Hematopoietic multipotent progenitor cell treated with erythropoietin and hydrocortisone succinate and interleukin-3 and kit ligand, for 8 days (in vitro differentiated cells): ENCODE measurements around the gene WWOX.

ENCODE experiments used
- DNase-seq: peaks from one replicate; pipeline ENCODE4 v3.0.0-alpha.2; 2015

WWOX gene

DNA sequence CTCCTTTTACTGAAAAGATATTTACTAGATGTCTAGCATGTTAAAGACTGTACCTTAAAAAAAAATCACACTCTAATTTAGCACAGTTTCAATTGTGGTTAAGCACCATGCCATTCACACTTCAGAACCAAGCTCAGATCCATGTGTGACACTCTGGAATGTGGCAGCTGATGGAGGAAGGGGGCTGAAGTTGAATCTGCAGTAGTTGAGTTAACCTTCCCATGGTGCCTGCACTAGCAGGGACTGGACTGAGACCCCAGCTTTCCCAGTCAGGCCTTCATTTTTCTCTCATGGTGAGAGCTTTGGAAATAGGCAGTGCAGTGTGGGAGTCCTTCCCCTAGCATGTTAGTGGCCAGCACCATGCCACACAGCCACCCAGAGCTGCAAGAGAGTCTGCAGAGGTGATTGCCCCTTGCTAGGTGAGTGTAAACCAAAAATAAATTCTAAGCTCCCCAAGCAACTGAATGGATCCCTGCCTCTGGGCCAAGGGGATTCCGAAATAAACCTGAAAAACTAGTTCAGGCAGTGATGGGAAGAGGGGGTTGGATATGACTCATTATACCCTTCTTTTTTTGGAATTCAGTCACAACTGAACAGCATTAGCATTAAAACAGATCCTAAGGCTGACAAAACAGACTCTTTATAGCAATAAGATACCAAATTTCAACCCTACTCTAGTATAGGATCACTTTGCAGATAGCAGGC is 208.5 kb downstream of the WWOX start:
- DNase-seq, result no peak

DNA sequence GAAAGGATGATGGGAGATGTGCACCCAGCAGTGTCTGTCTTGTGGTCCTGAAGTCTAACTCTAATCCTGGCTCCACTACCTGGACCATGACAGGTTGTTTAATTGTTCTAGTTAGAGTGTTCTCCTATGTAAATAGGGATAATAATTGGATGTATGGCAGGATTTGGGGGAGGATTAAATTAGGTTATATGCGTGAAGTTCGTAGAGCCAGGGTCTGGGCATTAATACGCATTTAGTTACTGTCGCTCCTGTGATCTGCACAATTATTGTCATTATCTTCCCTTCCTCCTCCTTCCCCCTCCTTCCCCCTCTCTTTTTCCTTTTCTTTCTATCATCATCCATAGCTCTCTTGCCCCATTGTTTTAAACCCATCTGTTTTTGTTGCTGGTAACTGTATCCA is 210.3 kb downstream of the WWOX start:
- no peak for DNase-seq

DNA sequence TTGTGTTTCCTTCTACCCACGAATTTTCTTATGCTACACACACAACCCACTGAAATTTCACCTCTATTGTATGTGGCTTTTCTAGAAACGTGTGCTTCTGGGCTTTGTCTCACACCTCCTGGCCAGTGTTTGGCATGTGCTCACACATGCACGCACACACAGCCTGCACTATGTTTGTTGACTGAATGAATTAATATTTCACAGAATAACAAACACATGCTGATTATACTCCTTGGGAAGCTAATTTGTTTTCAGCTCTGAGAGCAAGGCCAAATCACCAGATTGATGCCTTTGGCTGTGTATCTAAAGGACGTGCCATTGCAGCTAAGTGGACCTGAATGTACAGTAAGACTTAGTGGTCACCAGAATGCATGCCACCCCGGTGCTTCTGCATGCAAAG is 210.7 kb downstream of the WWOX start:
- DNase-seq, result no peak

DNA sequence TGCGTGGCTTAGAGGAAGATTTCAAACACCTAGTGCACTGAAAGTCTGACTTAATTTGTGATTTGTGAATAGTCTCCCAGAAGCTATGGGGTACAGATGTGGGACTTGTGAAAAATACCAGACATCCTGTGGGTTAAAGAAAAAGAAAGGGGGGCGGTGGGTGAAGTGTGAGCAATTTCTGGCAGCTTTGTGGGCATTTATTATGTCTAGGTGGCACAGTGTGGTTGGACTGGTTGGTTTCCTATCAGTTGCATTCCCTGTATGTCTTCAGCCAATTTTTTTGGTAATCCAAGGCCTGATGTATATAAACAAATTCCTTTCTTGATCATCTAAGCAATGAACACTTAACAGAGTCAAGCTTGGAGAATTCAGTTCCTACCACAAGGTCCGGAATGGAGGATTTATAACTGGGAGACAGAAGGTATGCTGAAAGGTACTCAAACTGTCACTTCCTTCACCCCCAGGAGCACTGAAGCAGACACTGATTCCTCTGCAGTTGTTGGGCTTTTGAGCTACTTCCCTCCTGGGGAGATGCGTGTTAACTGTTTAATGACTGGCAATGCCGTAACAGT is 211.6 kb downstream of the WWOX start:
- DNase-seq, result no peak

DNA sequence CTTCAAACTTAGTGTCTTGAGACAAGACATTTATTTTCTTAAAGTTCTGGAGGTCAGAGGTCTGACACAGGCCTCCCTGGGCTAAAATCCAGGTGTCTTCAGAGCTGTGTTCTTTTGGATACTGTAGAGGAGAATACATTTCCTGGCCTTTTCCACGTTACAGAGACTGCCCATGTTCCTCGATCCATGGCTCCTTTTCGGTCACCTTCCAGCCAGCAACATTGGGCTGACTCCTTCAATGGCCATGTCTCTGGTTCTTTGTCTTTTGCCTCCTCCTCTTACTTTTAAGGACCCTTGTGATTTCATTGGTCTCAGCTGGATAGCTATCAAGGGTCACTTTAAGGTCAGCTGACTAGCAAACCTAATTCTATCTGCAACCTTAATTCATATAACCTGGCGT is 212.4 kb downstream of the WWOX start:
- no peak for DNase-seq

DNA sequence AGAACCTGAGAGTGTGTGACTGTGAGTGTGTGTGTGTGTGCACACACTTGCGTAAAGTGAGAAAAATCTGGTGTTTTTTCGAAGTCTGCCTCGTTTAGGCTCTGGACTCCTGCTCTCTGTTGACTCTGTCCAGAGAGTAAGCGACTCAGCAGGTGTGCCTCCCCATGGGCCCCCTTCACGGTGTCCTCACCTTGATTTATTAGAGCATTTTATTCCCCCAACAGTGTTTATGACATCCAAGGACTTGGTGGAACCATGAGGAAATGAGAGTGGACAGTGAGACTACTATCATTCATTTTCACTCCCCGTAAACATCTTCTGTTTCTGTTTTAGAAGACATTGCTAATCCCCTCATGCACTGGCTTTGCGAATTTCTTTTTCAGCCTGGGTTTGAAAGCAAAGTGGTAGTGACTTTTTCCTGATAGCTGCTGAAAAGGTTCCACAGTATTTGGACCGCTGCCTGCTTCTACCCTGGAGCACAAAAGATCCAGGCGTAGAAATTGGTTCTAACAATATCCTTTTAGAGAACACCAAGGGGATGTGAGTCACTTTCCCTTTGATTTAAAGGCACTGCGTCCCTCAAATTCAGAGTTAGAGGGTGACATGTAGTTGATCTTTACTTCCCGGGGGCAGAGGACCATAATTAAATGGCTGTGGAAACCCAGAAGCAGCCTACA is 218.2 kb downstream of the WWOX start:
- no peak for DNase-seq

DNA sequence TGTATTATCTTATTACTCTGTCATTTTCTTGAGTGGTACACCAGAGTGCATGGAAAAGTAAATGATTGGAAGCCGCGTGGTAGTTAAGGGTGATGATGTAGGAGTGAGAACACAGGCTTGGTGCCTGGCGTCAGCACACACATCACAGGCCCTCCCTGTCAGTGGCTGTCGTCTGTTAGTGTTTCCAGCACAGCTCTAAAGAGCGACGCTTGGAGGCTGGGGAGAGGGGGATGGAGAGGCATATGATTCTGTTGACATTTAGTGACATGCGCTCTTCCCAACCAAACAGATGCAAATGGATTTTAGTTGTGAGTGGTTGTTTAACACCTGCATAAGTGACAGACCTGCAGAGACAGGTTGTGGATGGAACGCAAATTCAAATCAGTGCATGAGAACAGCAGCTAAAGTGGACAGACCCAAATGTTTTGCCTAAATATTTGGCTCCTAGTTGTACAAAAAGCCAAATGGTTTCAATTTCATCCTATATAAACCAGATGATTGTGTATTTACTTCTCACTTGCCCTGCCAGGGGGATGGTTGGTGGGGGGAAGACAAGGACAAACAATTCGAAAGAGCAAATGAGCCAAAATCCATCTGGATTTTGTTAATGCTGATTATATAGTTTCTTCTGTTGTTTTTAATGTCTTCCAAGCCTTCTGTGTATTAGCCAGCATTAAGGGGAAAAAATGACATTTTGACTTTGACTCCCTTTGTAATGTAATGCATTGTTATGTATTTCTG is 222.3 kb downstream of the WWOX start:
- no peak for DNase-seq

DNA sequence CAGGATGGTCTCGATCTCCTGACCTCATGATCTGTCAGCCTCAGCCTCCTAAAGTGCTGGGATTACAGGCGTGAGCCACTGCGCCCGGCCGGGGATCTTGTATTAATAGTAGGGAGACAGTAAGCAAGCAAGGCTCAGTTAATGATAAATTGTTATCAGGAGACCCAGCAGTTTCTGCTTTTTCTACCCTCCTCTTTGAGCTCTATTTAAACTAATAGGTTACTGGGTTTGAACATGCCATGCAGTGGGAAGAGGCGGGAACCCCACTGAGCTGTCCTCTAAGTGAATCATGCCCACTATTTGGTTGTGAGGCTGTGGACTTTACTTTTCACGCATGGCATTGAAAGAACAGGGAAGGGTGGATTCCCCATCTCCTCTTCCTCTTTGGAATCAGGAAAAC is 223.9 kb downstream of the WWOX start:
- peak; percentile 9 for DNase-seq

DNA sequence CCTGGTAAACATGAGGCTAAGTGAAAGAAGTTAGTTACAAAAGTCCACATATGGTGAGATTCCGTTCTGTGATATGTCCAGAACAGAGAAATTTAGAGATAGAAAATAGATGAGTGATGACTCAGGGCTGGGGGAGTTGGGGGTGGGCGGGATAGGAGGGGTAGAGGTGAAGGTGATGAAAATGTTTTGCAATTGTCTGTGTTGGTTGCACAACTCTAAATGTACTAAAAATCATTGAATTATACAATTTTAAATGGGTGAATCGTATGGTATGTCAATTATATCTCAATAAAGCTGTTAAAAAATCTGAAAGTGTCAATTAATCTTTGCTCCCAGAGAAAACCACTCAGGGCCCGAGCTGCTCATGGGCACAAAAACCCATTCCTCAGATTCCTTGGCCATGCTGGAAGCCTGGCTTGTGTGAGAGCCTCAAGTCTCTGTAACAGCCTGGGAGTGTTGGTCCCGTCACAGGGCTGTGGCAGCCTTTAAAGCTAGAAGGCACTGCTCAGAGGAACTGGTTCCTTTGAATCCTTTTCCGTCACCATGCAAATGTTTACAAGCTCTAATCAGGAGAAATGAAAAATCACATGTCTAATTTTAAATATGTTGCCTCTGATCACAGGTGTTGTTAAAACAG is 225.3 kb downstream of the WWOX start:
- no peak for DNase-seq

DNA sequence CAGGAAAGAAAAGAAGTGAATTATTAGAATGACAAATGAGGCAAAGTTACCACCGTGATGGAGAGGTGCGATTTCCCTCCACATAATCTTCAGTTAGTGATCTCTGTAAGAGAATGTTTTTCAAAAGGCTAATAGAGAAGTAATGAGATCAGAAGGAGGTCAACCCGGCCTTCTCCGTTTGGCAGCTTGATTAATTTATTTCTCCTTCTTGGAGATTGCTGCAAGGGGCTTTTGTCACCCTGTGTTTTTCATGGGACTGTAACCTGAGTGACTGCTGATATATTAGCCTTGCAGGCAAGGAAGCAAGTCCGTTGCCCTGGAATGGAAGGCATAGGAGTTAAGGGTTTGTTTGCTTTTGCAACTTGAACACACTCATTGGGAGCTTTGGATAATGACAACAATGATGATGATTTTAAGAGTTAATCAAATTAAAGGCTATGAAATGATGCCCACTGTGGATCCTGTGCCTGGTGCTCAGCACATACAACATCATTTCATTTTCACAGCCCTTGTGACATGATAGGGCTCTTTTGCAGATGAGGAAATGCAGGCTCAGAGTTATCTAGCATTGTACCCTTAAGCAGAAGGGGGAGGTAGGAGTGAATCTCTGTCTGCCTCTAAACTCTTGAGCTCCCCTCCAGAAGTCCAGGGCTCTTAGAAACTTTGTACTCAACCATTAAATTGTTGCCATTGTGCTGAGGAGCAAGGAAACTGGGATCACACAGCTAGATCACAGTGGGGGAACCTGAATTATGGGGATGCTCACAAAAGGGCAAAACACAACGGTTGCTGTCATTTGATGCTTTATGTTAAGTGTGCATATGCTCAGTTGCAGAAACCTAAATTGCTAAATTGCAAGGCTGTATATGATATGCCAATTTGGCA is 226.3 kb downstream of the WWOX start:
- DNase-seq, result peak; percentile 0

DNA sequence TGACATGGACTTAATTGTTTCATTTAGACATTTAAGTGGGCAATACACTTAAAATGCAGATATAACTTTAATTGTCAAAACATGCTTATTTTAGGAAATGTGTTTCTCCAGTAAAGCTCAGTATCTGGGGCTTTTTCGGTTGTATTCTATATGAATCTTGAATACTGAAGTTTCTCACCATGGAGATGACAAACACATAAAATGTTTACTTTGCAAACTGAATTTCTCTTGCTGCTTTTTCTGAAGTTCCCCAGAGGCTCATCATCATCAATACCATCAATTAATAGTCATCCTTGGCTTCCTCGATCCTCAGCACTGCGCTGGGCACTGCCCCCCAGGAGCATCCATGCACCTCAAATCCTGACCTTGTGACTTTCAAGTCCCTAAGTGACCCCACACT is 227.3 kb downstream of the WWOX start:
- DNase-seq, result no peak

DNA sequence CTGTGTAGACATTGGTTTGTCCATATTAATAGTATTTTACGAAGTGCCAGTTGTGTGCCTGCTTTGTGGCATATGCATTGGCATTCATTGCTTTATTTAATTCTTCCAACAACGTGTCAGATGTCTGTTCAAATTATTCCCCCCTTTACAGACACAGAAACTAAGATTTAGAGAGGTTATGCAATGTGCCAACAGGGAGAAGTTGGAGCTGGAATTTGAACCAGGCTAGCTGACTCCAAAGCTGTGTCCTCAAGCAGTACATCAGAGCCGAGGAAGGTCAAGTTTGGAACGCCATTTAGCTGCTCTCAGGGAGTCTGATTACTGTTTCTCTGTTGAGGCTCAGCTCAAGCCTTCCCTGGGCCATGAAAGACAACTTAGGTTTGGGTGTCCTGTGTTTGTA is 232.3 kb downstream of the WWOX start:
- no peak for DNase-seq

DNA sequence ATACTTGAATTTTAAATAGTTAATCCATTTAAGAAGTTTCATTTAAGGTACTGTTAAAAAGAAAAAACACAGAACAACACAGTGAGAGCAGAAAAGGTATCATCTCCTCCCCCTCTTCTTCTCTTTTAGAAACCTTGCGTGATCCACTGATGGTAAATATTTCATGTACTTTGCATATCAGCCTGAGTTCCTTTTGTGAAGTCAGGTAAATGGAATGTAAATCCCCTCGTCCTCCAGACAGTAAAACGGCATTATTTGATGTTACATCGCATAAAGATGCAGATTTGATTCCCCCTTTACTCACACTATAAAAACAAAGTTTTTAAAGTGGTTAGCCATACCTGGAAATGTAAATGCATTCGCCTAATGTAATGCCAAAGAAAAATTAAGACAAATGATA is 234.4 kb downstream of the WWOX start:
- peak; percentile 0 for DNase-seq

DNA sequence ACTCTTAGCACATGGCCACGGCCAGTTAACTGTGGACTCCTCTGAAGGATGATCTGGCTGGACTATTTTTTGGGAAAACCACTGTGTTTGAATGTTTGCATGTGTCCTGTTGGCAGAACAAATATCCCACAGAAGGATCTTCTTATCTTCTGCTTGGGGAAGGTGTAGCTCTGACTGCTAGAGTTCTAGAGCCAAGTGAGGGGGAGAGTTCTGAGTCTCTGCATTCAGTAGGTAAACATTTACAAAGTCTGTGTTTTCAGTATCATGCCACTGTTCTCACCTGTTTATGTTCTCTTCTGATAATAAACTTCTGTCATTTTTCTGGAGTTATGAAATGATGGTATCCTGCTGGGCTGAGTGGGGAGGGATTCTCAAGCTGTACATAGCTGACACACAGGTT is 241.1 kb downstream of the WWOX start:
- DNase-seq, result no peak

DNA sequence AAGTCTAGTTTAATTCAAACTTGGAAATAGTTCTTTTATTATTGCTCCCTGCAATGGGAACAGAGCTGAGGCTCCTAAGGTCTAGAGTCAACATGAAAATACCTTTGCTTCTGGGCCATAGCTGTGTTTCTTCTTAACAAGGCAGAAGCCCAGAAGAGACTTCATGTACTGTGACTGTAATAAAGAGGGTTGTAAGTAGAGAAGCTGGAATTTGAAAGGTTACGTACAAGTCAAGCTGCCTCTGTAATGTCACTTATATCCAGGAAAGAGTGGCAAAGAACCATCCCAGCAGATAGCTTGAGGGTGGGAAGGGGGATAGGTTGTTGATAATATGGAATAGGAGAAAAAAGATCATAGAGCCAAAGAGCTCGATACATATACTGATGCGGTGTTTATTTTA is 248.6 kb downstream of the WWOX start:
- DNase-seq, result no peak

DNA sequence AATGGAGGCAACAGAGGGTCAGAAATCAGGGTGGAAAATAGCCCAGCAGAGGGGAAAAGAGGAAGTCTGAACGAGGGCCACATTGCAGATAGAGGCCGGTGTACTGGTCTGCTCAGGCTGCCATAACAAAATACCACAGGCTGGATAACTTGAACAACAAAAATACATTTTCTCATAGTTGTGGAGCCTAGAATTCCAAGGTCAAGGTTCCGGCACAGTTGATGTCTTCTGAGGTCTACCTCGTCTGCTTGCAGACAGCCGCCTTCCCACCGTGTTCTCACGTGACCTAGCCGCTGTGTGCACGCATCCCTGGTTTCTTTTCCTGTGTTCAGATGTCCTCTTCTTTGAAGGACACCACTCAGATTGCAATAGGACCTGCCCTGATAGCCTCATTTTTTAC is 249.4 kb downstream of the WWOX start:
- DNase-seq, result no peak

DNA sequence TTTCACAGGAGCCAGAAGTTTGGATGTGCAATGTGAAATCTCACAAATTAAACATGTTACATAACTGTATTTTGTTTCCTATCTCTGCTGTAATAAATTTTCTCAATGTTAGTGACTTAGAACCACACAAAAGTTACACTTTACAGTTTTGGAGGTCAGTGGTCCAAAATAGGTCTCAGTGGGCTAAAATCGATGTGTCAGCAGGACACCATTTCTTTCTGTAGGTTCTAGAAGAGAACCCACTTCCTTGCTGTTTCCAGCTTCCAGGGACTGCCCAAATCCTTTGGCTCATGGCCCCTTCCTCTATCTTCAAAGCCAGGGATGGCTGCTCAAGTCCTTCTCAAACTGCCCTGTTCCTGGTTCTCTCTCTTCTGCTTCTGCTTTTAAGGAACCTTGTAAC is 252.7 kb downstream of the WWOX start:
- no peak for DNase-seq

DNA sequence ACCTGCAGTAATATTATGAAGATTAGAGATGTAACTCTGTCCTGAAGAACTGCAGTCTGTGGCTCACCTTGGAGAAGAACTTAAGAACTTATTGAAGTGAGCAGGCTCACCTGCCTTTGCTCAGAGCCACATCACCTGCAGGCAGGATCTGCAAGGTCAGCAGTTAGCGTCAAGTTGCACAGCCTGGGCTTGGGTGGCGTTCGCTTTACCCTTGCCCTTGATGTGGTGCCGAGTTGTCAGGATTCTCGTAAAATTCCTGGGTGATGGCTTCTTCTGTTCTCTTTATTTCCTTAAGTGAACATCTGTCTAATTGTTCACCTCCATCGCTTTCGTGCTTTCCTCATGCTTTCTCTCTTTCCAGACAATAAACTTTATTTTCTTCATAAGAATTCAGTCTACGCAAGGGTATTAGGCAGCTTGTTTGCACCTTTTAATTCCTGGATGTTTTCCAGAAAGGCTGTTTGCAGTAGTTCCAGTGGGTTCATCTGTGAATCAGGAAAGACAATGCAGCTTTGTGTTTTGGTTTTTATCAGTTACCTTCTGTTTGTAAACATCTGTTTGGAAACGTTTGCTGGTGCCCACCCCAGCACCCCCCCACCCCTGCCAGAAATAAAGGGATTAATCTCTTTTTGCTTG is 254.3 kb downstream of the WWOX start:
- no peak for DNase-seq

DNA sequence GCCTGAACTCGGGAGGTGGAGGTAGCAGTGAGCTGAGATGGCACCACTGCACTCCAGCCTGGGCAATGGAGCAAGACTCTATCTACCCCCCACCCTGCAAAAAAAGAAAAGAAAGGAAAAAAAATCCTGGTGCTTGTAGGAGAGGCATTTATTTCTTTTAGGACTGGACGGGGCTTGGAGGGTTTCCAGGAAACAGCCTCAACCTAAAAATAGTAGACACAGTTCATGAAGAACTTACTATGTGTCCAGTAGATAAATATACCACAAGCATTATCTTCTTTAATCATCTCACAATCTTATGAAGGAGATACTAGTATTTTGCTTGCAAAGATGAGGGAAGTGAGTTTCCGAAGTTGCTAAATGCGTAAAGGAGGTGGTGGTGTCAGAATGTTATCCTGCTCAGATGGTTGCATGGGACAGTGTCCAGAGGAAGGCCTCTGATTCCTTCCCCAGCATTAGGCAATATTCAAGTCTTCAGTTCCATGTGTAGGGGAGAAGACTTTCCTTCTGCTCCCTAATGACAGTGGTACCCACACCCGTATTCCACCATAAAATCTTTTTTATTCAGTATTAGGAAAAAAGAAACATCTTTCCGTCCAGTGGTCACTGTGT is 263.2 kb downstream of the WWOX start:
- peak; percentile 14 for DNase-seq

DNA sequence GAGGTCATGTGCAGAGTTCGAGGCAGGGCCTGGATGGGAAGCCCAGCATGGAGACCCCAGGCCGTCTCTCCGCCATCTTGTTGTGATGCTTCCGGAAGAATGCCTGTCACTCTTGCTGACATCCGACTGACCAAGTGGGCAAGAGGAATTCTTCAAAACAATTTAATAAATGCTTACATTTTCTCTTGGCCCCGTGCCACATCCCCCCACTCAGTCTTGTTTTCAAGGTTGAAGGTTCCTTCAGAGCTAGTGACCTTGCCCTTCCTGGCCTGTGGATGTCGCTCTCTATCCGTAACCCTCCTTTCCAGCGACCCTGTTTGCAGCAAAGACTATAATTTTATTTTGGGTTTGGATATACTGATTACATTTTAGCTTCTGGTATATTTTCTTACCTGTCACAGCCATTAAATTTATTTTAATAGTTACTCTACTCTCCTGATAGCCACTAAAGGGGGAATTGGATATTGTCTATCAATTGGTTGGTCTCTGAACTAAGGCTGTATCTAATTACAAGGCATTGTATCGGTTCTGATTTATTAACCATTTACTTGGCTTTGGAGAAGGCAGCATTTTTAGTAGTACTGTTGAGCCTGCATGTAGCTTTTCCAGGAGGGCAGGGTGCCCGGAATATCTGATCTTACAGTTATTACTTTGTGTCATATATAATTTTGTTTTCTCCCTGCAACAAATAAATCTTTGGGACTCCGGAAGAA is 264.5 kb downstream of the WWOX start:
- no peak for DNase-seq

DNA sequence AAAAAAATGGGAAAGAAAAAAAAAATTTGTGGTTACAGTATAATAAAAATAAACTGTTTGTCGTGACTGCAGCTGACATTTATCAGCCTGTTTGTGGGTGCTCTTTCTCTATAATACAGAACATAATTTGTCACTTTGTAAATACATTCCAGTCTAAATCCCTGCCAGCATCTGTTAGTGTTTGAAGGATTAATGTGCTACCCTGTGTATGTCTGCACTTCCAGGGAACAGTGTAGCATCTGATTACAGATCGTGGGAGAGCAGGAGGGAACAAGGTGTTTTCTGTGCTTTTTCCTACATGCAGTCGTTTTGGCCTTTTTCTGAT is 265.1 kb downstream of the WWOX start:
- no peak for DNase-seq
